OCI-LY7 (cell line): ENCODE results near the gene CDC42BPA. TPM values are rescaled to one million over a fixed set of nuclear protein-coding genes. Genes with fewer than 3 reads are reported as not detected.

Experiments
- BruUV-seq: library from RNA; stranded (reverse); fragments of 400-500 nt; replicated peaks from 2 replicates; lab custom pipeline; 2021; lab: Mats Ljungman, UMichigan
- CTCF ChIA-PET: fragments of 300-600 bp; sonication (Branson Sonifier 250); formaldehyde crosslinking; loops from one replicate; lab custom pipeline; 2022; ENCODE audit warnings: antibody characterized with exemption; ENCODE audit not compliant: unreplicated experiment; lab: Charles Lee
- POLR2A ChIA-PET: fragments of 300-600 bp; sonication (Branson Sonifier 250); formaldehyde crosslinking; loops from one replicate; lab custom pipeline; 2022; ENCODE audit warnings: antibody characterized with exemption; lab: Charles Lee
- DNase-seq: peaks from one replicate; pipeline ENCODE4 v3.0.0-alpha.2; 2015; ENCODE audit warnings: low spot score
- H2AFZ ChIP-seq: fragments of 200-600 bp; sonication (generic), shearing (Covaris generic); 2 replicates; pipeline ENCODE4 v1.6.1; 2014; ENCODE audit warnings: mild to moderate bottlenecking, antibody characterized with exemption, low read length, moderate library complexity
- H3K27ac ChIP-seq: fragments of 200-600 bp; sonication (generic); 2 replicates; pipeline ENCODE4 v1.5.1; 2014; ENCODE audit warnings: mixed run types, low read depth, mild to moderate bottlenecking, moderate library complexity, low read length, inconsistent platforms; ENCODE audit not compliant: poor library complexity, severe bottlenecking
- H3K36me3 ChIP-seq: fragments of 200-600 bp; sonication (generic); 2 replicates; pipeline ENCODE4 v1.6.1; 2014; ENCODE audit warnings: mild to moderate bottlenecking, antibody characterized with exemption, low read length, moderate library complexity, mixed read lengths; ENCODE audit not compliant: insufficient read depth
- H3K4me1 ChIP-seq: fragments of 200-600 bp; sonication (generic); 2 replicates; pipeline ENCODE4 v1.5.1; 2014; ENCODE audit warnings: mild to moderate bottlenecking, low read length; ENCODE audit not compliant: insufficient read depth, poor library complexity, severe bottlenecking
- H3K4me2 ChIP-seq: fragments of 200-600 bp; sonication (generic); 2 replicates; pipeline ENCODE4 v1.6.1; 2014; ENCODE audit warnings: mild to moderate bottlenecking, low read length
- H3K4me3 ChIP-seq: fragments of 200-600 bp; sonication (generic); 2 replicates; pipeline ENCODE4 v1.5.1; 2014; ENCODE audit warnings: mild to moderate bottlenecking, low read depth, low read length; ENCODE audit not compliant: poor library complexity, severe bottlenecking
- H3K79me2 ChIP-seq: fragments of 200-600 bp; sonication (generic); 2 replicates; pipeline ENCODE4 v1.6.1; 2016; ENCODE audit warnings: low read depth, mild to moderate bottlenecking, low read length, moderate library complexity, mixed read lengths; ENCODE audit not compliant: insufficient read depth
- H3K9me2 ChIP-seq: fragments of 200-600 bp; sonication (generic); 2 replicates; pipeline ENCODE4 v1.6.1; 2016; ENCODE audit warnings: mild to moderate bottlenecking, low read length, mixed read lengths; ENCODE audit not compliant: insufficient read depth
- H3K9me3 ChIP-seq: fragments of 200-600 bp; sonication (generic); 2 replicates; pipeline ENCODE4 v1.6.1; 2014; ENCODE audit warnings: mild to moderate bottlenecking, mixed run types, low read length, mixed read lengths
- H4K20me1 ChIP-seq: fragments of 200-600 bp; sonication (generic); 2 replicates; pipeline ENCODE4 v1.6.1; 2014; ENCODE audit warnings: mild to moderate bottlenecking, antibody characterized with exemption, low read length, moderate library complexity, mixed read lengths; ENCODE audit not compliant: insufficient read depth
- CTCF ChIP-seq: fragments of 200-600 bp; sonication (generic); conservative IDR thresholded peaks from 2 replicates; pipeline ENCODE4 v1.5.1; 2014; ENCODE audit warnings: mild to moderate bottlenecking, antibody characterized with exemption, low read length, moderate library complexity, mixed read lengths
- EZH2phosphoT487 ChIP-seq: fragments of 200-600 bp; sonication (generic); IDR thresholded peaks from 2 replicates; pipeline ENCODE4 v1.6.1; 2018; ENCODE audit warnings: low read depth, borderline replicate concordance, mild to moderate bottlenecking, mixed run types, antibody characterized with exemption, low read length, moderate library complexity, mixed read lengths
- intact Hi-C: fragments of 100-400 bp; cut with micrococcal nuclease; formaldehyde crosslinking; loops from one replicate; pipeline ENCODE4 v1.10.0; 2022; ENCODE audit not compliant: unreplicated experiment
- total RNA-seq, 2 experiments: library from RNA; depleted of rRNA in 1 of 2; stranded (reverse); fragments of >200 nt in 1 of 2; shearing (Covaris generic) in 1 of 2; gene quantifications; 2 replicates each; pipeline ENCODE4 v1.2.3, GENCODE V29; 2014 to 2022

CDC42BPA gene
- total RNA-seq, 2 experiments from 2014 or later: not detected

- Histone ChIP-seq H3K4me2 (no peak overlapping the region), H2AFZ (no peak overlapping the region), H3K9me3 (no peaks in the 10 kb centered on the region), H4K20me1 (no peaks in the 10 kb centered on the region), H3K36me3 (no peaks in the 10 kb centered on the region), H3K79me2 (no peaks in the 10 kb centered on the region), H3K4me3 (no peak overlapping the region), H3K27ac (no peak overlapping the region), H3K4me1 (no peaks in the 10 kb centered on the region), H3K9me2 (no peaks in the 10 kb centered on the region)
- ChIA-PET POLR2A (no interaction called here), CTCF (no interaction called here)
- TF ChIP-seq EZH2phosphoT487: no peak
- no peak for TF ChIP-seq CTCF
- no TSS peak for BruUV-seq
- DNase-seq: no peak
- intact Hi-C loops: no loop called here
Measured at GRCh38 chr1:227169343-227169742, 148.9 kb downstream of the CDC42BPA start.

GRCh38 chr1:227167276-227168101, 150.8 kb downstream of the CDC42BPA start:
- Histone ChIP-seq H3K4me3 (no peak overlapping the region), H2AFZ (no peak overlapping the region), H3K9me3 (no peaks in the 10 kb centered on the region), H3K4me1 (no peaks in the 10 kb centered on the region), H3K79me2 (no peaks in the 10 kb centered on the region), H4K20me1 (no peaks in the 10 kb centered on the region), H3K9me2 (no peaks in the 10 kb centered on the region), H3K36me3 (no peaks in the 10 kb centered on the region), H3K27ac (no peak overlapping the region), H3K4me2 (no peak overlapping the region)
- intact Hi-C loops: no loop called here
- no TSS peak for BruUV-seq
- TF ChIP-seq CTCF (no peak), EZH2phosphoT487 (no peak)
- POLR2A ChIA-PET: interaction anchor here (0.7 kb wide), 4 partner anchors 9 to 84 kb away, joined by 3 to 6 read pairs (median 4); no protein-coding TSS in a partner anchor
- DNase-seq: no peak
- CTCF ChIA-PET: no interaction called here

GRCh38 chr1:227166559-227166958, 151.7 kb downstream of the CDC42BPA start:
- Histone ChIP-seq H2AFZ (no peak overlapping the region), H3K9me2 (no peaks in the 10 kb centered on the region), H3K4me2 (no peak overlapping the region), H3K27ac (no peak overlapping the region), H3K79me2 (no peaks in the 10 kb centered on the region), H3K36me3 (no peaks in the 10 kb centered on the region), H4K20me1 (no peaks in the 10 kb centered on the region), H3K4me3 (no peak overlapping the region), H3K4me1 (no peaks in the 10 kb centered on the region), H3K9me3 (no peaks in the 10 kb centered on the region)
- BruUV-seq: no TSS peak
- DNase-seq: no peak
- TF ChIP-seq EZH2phosphoT487: no peak
- no peak for TF ChIP-seq CTCF
- CTCF ChIA-PET: no interaction called here
- POLR2A ChIA-PET: no interaction called here
- intact Hi-C loops: no loop called here
